GM12878 (cell line): ENCODE measurements around the gene PPIG. TPM values are rescaled to one million over a fixed set of nuclear protein-coding genes. Genes with fewer than 3 reads are reported as not detected.

Source experiments
- ATAC-seq: fragments of 200-7000 bp; cut with Tn5 transposase; 3 replicates; pipeline ENCODE4 v1.9.1; 2020; ENCODE audit warnings: mild to moderate bottlenecking, moderate library complexity
- BruUV-seq: library from RNA; stranded (reverse); fragments of 400-500 nt; replicated peaks from 2 replicates; lab custom pipeline; 2021; lab: Mats Ljungman, UMichigan
- CTCF ChIA-PET: fragments of 300-600 bp; sonication (Branson Sonifier 250); formaldehyde crosslinking; extraction: SDS; loops from one replicate; lab custom pipeline; 2021; ENCODE audit warnings: inconsistent platforms; lab: Yijun Ruan, JAX
- POLR2A ChIA-PET: fragments of 350-600 bp; formaldehyde crosslinking; extraction: SDS; loops from one replicate; lab custom pipeline; 2021; ENCODE audit warnings: inconsistent platforms; lab: Charles Lee
- RAD21 ChIA-PET: fragments of 300-600 bp; sonication (Branson Sonifier 250); formaldehyde crosslinking; loops from one replicate; lab custom pipeline; 2023; ENCODE audit warnings: antibody characterized with exemption; ENCODE audit not compliant: unreplicated experiment; lab: Charles Lee
- SMC1A ChIA-PET: fragments of 300-600 bp; sonication (Branson Sonifier 250); formaldehyde crosslinking; loops from one replicate; lab custom pipeline; 2023; ENCODE audit not compliant: unreplicated experiment, uncharacterized antibody; lab: Charles Lee
- DNase-seq: peaks from one replicate; pipeline ENCODE4 v3.0.0-alpha.2; 2011; ENCODE audit warnings: low read depth, low spot score
- FAIRE-seq: peaks from 3 replicates; lab custom pipeline; 2011; peaks lifted over from hg19 to GRCh38; lab: Jason Lieb, UNC
- H2AFZ ChIP-seq: 2 replicates; pipeline ENCODE4 v1.6.0; 2011; ENCODE audit warnings: low read depth, low read length, control low read depth; ENCODE audit not compliant: control insufficient read depth
- H3K27ac ChIP-seq: 2 replicates; pipeline ENCODE4 v1.5.1; 2011; ENCODE audit warnings: control low read depth; ENCODE audit not compliant: control insufficient read depth, insufficient read depth
- H3K27me3 ChIP-seq, 2 experiments: replicated peaks in 1 of 2; 2 replicates each; pipeline versions ENCODE4 v1.6.0 to v1.6.1; 2011; ENCODE audit warnings: low read length in 1 of 2; ENCODE audit not compliant: control insufficient read depth in 2 of 2, insufficient read depth in 2 of 2
- H3K36me3 ChIP-seq, 2 experiments: 2 replicates each; pipeline ENCODE4 v1.5.1; 2011; ENCODE audit warnings: low read length in 1 of 2; ENCODE audit not compliant: control insufficient read depth in 2 of 2, insufficient read depth in 2 of 2
- H3K4me1 ChIP-seq: 2 replicates; pipeline ENCODE4 v1.6.1; 2011; ENCODE audit warnings: mild to moderate bottlenecking, low read length, moderate library complexity, mixed read lengths; ENCODE audit not compliant: control insufficient read depth, insufficient read depth
- H3K4me2 ChIP-seq: 2 replicates; pipeline ENCODE4 v1.6.0; 2011; ENCODE audit warnings: control low read depth; ENCODE audit not compliant: control insufficient read depth, insufficient read depth
- H3K4me3 ChIP-seq: fragments of 200-600 bp; sonication (generic); 2 replicates; pipeline ENCODE4 v1.5.1; 2016
- H3K79me2 ChIP-seq: 2 replicates; pipeline ENCODE4 v1.6.0; 2011; ENCODE audit warnings: low read length; ENCODE audit not compliant: control insufficient read depth, insufficient read depth
- H3K9ac ChIP-seq: 2 replicates; pipeline ENCODE4 v1.8.0; 2011; ENCODE audit warnings: low read length, control low read depth, mixed read lengths; ENCODE audit not compliant: control insufficient read depth, insufficient read depth
- H3K9me3 ChIP-seq: replicated peaks from 3 replicates; pipeline ENCODE4 v1.5.1; 2011; ENCODE audit warnings: mild to moderate bottlenecking, low read length; ENCODE audit not compliant: control insufficient read depth, insufficient read depth
- H4K20me1 ChIP-seq: 2 replicates; pipeline ENCODE4 v1.6.0; 2011; ENCODE audit not compliant: control insufficient read depth, insufficient read depth
- ATF7 ChIP-seq: fragments of 450-650 bp; IDR thresholded peaks from 2 replicates; pipeline ENCODE4 v1.6.1; 2016; ENCODE audit warnings: low read depth, mild to moderate bottlenecking
- BMI1 ChIP-seq: fragments of 450-650 bp; IDR thresholded peaks from 2 replicates; pipeline ENCODE4 v1.6.1; 2016; ENCODE audit warnings: mild to moderate bottlenecking, moderate library complexity, borderline replicate concordance
- CREM ChIP-seq: IDR thresholded peaks from 2 replicates; pipeline ENCODE4 v1.6.1; 2014; ENCODE audit warnings: antibody characterized with exemption, low read depth
- HDGF ChIP-seq: fragments of 450-650 bp; IDR thresholded peaks from 2 replicates; pipeline ENCODE4 v1.6.1; 2016; ENCODE audit warnings: antibody characterized with exemption
- NFXL1 ChIP-seq: fragments of 450-650 bp; IDR thresholded peaks from 2 replicates; pipeline ENCODE4 v1.6.1; 2017; ENCODE audit warnings: antibody characterized with exemption, mild to moderate bottlenecking, borderline replicate concordance
- NR2C2 ChIP-seq: IDR thresholded peaks from 2 replicates; pipeline ENCODE4 v1.6.1; 2011; ENCODE audit warnings: borderline replicate concordance, low read depth; ENCODE audit not compliant: control insufficient read depth, insufficient read length
- PML ChIP-seq: IDR thresholded peaks from 2 replicates; pipeline ENCODE4 v1.6.1; 2012; ENCODE audit warnings: low read length, inconsistent platforms
- POLR2AphosphoS2 ChIP-seq: IDR thresholded peaks from 2 replicates; pipeline ENCODE4 v1.6.1; 2011; ENCODE audit warnings: low read depth, mild to moderate bottlenecking, low read length, improper control_type of control experiment, moderate library complexity
- POLR2AphosphoS5 ChIP-seq: IDR thresholded peaks from 2 replicates; pipeline ENCODE4 v1.6.1; 2011; ENCODE audit warnings: mild to moderate bottlenecking, low read length, inconsistent platforms
- SMAD1 ChIP-seq: fragments of 450-650 bp; IDR thresholded peaks from 2 replicates; pipeline ENCODE4 v1.6.1; 2018; ENCODE audit warnings: mild to moderate bottlenecking, low read depth; ENCODE audit not compliant: partially characterized antibody
- STAT1 ChIP-seq: fragments of 450-650 bp; conservative IDR thresholded peaks from 2 replicates; pipeline ENCODE4 v1.6.1; 2014; ENCODE audit warnings: antibody characterized with exemption, mild to moderate bottlenecking
- TCF7 ChIP-seq: IDR thresholded peaks from 2 replicates; pipeline ENCODE4 v1.6.1; 2014; ENCODE audit warnings: antibody characterized with exemption, borderline replicate concordance
- WGBS: methylation state at CpG from one replicate; pipeline ENCODE4 v1.1.6; 2016; ENCODE audit warnings: low lambda C conversion rate; ENCODE audit not compliant: insufficient replicate concordance, insufficient coverage; ENCODE audit errors: missing lambda C conversion rate; 5-methylcytosine and 5-hydroxymethylcytosine counted together
- in situ Hi-C: fragments of 300-500 bp; cut with MboI; formaldehyde crosslinking; loops from 9 replicates; pipeline ENCODE4 v1.14.3; 2018; ENCODE audit warnings: mixed read lengths
- intact Hi-C: fragments of 100-400 bp; cut with micrococcal nuclease; formaldehyde crosslinking; loops from one replicate; pipeline ENCODE4 v1.14.2; 2022; ENCODE audit not compliant: unreplicated experiment
- polyA plus RNA-seq, 11 experiments: library from polyadenylated mRNA; depleted of rRNA in 4 of 11; unstranded in 6 of 11; stranded (reverse) in 5 of 11; fragments of >200 nt; fragmentation: Nextera tagmentation in 4 of 11; fragmentation: Illumina TruSeq in 1 of 11; extraction: Ambion mirVana in 4 of 11; extraction: Trizol in 1 of 11; gene quantifications; 1 replicate in 1 of 11; 2 replicates in 10 of 11; pipeline versions ENCODE4 v1.2.1 to v1.2.3, GENCODE V29; 2011 to 2016; ENCODE audit warnings: inconsistent platforms in 2 of 11, missing spikeins in 2 of 11, low read depth in 1 of 11
- total RNA-seq, 4 experiments: library from RNA; depleted of rRNA in 3 of 4; stranded (reverse); fragments of >200 nt in 3 of 4; fragmentation: Illumina TruSeq in 1 of 4; extraction: Trizol in 1 of 4; gene quantifications; 2 replicates each; pipeline versions ENCODE4 v1.2.1 to v1.2.3, GENCODE V29; 2013 to 2021
- TF ChIP-seq, protein P1 (sequence below): fragments of 450-650 bp; conservative IDR thresholded peaks from 2 replicates; pipeline ENCODE4 v1.6.1; 2017; ENCODE audit warnings: mild to moderate bottlenecking, moderate library complexity
- TF ChIP-seq, protein P2 (sequence below): fragments of 450-650 bp; IDR thresholded peaks from 2 replicates; pipeline ENCODE4 v1.6.1; 2014; ENCODE audit warnings: mild to moderate bottlenecking
- TF ChIP-seq, protein P3 (sequence below): fragments of 450-650 bp; IDR thresholded peaks from 2 replicates; pipeline ENCODE4 v1.6.1; 2017; ENCODE audit warnings: borderline replicate concordance

The PPIG gene
- total and polyA plus RNA-seq, 10 of the 15 experiments (the other 5 are each of a cell fraction or from before 2014, with no cell fraction given) = 22.3 to 147 (median 95.2) TPM

DNA sequence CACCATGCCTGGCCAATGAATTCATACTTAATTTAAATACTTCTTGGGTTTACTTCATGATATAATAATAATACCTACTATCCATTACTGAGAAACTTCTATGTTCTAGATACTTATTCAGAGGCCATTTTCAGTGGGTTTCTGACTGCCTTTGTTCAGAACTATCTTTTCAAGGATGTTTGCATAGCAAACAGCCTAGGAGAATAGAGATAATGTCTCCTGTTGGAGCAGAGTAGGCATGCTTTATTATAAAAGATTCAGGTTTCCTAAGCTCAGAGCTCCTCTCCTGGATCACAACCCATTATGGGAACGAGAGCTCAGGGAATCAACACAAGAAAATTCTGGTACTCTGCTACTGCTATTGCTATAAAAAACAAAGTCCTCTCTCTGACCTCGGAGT is 21.6 kb upstream of the PPIG start (continued):
- TF ChIP-seq POLR2AphosphoS5 (no peak), NR2C2 (no peak), PML (no peak), POLR2AphosphoS2 (no peak)
- TF ChIP-seq, protein P1, sequence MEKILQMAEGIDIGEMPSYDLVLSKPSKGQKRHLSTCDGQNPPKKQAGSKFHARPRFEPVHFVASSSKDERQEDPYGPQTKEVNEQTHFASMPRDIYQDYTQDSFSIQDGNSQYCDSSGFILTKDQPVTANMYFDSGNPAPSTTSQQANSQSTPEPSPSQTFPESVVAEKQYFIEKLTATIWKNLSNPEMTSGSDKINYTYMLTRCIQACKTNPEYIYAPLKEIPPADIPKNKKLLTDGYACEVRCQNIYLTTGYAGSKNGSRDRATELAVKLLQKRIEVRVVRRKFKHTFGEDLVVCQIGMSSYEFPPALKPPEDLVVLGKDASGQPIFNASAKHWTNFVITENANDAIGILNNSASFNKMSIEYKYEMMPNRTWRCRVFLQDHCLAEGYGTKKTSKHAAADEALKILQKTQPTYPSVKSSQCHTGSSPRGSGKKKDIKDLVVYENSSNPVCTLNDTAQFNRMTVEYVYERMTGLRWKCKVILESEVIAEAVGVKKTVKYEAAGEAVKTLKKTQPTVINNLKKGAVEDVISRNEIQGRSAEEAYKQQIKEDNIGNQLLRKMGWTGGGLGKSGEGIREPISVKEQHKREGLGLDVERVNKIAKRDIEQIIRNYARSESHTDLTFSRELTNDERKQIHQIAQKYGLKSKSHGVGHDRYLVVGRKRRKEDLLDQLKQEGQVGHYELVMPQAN = no peak
- TF ChIP-seq, all 136 proteins: peak for 0

DNA sequence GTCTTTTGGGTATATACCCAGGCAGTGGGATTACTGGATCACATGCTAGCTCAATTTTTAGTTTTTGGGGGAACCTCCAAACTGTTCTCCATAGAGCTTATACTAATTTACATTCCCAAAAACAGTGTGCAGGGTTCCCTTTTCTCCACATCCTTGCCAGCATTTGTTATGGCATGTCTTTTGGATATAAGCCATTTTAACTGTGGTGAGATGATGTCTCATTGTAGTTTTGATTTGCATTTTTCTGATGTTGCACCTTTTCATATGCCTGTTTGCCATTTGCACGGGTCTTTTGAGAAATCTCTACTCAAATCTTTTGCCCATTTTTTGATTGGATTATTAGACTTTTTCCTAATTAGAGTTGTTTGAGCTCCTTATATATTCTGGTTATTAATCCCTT is 18.5 kb upstream of the PPIG start:
- Histone ChIP-seq H3K4me1 (no peaks in the 10 kb centered on the region), H3K79me2 (peaks cover 16% of the 10 kb centered on the region), H3K4me3 (no peak overlapping the region), H3K9me3 (peaks cover 2% of the 10 kb centered on the region; the same call in 2 of the 3 replicates), H3K36me3 (peaks cover 0 to 10% of the 10 kb centered on the region in 2 experiments; a peak in 2 of 4 replicates), H2AFZ (no peak overlapping the region), H3K4me2 (no peak overlapping the region), H3K9ac (no peak overlapping the region), H3K27me3 (no peaks in the 10 kb centered on the region), H4K20me1 (no peaks in the 10 kb centered on the region), H3K27ac (no peak overlapping the region)
- FAIRE-seq (peak; percentile 18), DNase-seq (no peak), ATAC-seq (no peak)
- ChIA-PET POLR2A (interaction anchor here (0.5 to 1.4 kb wide), 4 partner anchors 20 to 235 kb away, joined by 3 to 6 read pairs (median 4); no protein-coding TSS in a partner anchor), SMC1A (interaction anchor here (1.4 kb wide), 1 partner anchor 8 kb away, joined by 3 read pairs; no protein-coding TSS in a partner anchor), CTCF (no interaction called here), RAD21 (no interaction called here)
- no TSS peak for BruUV-seq
- in situ Hi-C loops = no loop called here
- 100% methylated on average over 1 of the region's 1 CpG for WGBS
- intact Hi-C loops = no loop called here
- TF ChIP-seq CREM (no peak), ATF7 (no peak), HDGF (no peak), BMI1 (no peak), STAT1 (no peak), NFXL1 (no peak), SMAD1 (no peak), TCF7 (no peak)
- TF ChIP-seq, protein P2, sequence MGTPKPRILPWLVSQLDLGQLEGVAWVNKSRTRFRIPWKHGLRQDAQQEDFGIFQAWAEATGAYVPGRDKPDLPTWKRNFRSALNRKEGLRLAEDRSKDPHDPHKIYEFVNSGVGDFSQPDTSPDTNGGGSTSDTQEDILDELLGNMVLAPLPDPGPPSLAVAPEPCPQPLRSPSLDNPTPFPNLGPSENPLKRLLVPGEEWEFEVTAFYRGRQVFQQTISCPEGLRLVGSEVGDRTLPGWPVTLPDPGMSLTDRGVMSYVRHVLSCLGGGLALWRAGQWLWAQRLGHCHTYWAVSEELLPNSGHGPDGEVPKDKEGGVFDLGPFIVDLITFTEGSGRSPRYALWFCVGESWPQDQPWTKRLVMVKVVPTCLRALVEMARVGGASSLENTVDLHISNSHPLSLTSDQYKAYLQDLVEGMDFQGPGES = no peak
- TF ChIP-seq, protein P3, sequence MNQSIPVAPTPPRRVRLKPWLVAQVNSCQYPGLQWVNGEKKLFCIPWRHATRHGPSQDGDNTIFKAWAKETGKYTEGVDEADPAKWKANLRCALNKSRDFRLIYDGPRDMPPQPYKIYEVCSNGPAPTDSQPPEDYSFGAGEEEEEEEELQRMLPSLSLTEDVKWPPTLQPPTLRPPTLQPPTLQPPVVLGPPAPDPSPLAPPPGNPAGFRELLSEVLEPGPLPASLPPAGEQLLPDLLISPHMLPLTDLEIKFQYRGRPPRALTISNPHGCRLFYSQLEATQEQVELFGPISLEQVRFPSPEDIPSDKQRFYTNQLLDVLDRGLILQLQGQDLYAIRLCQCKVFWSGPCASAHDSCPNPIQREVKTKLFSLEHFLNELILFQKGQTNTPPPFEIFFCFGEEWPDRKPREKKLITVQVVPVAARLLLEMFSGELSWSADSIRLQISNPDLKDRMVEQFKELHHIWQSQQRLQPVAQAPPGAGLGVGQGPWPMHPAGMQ = no peak
- TF ChIP-seq, all 136 proteins: peak for 0
